HG03520 (cell line): ENCODE results near the gene PDZD2.
"Not testable (repeated sequence)": the region's sequence is repeated elsewhere in the genome, so short reads cannot be mapped to it uniquely, and the experiment has no call there.

Experiments used
- ATAC-seq: cut with Tn5 transposase; IDR thresholded peaks from one replicate; pipeline ENCODE4 v1.9.1; 2021; ENCODE audit warnings: mild to moderate bottlenecking, moderate library complexity; ENCODE audit not compliant: unreplicated experiment

PDZD2 gene

DNA sequence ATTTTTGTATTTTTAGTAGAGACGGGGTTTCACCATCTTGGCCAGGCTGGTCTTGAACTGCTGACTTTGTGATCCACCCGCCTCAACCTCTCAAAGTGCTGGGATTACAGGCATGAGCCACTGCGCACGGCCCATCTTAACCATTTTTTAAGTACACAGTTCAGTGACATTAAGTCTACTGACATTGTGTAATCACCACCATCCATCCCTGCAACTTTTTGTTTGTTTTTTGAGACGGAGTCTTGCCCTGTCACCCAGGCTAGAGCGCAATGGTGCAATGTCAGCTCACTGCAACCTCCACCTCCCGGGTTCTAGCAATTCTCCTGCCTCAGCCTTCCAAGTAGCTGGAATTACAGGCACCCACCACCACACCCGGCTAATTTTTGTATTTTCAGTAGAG lies 480.0 kb downstream of the PDZD2 start:
- not testable (repeated sequence) for ATAC-seq

DNA sequence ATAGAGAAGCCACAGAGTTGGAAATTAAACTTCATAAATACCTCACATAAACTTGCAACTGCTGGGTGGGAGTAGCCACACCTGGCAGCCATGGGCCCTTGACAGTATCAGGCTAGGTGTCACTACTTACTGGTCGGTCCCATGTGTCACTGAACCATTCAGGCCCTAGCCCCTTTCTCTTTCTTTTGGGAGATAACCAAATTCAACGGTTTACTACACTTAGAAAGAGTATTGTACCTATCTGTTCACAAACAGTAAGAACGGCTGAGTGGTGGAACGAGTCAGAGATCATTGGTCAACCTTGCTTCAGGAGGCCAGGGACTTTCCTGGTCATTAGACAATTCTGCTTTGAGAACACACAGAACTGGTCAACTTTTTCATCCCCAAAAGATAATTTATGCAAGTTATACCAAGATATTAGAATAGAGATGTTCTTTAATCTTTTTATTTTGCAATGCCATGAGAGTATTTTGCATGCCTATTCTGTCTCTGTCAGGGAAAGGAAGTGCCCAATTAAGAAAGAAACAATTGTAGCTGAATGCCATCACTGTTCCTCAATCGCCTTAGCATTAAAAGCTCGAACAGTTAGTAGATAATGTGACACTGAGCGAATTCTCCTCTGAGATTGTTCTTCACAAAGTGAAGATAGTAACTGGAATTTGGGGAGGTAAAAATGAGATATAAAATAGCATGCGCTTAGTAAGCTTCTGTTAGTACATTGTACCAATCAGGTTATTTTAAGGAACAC lies 484.3 kb downstream of the PDZD2 start:
- ATAC-seq = no peak

DNA sequence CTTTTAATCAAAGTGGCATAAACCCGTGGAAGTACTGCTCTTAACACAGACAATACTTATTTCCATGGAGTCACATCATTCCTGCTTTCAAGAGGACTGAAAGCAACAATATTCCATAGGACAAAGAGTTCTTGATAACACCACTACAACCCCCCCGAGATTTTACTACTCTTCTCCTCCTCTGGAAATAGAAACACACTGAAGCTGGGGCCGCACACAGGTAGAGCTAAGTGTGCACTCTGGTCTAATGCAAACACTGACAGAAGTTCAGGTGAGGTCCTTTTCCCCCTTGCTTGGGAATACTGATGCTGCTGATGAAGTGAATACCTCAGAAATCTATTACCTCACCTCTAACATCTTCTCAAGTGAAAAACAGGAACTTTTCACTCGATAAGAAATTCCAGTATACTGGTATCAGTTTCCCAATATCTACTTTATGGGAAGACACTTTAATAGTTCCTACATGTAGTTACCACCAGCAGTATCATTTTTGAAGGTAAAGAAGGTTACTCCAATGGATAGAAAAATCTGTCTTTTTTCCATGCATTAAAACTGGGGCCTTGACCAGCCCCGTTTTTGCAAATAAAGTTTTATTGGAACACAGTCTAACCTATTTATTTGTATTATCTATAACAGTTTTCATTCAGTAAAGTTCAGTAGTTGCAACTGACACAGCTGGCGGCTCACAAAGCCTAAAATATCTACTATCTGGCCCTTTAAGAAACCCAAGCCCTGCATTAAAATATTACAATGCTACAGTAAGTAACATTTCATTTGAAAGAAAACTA lies 485.2 kb downstream of the PDZD2 start:
- no peak for ATAC-seq

DNA sequence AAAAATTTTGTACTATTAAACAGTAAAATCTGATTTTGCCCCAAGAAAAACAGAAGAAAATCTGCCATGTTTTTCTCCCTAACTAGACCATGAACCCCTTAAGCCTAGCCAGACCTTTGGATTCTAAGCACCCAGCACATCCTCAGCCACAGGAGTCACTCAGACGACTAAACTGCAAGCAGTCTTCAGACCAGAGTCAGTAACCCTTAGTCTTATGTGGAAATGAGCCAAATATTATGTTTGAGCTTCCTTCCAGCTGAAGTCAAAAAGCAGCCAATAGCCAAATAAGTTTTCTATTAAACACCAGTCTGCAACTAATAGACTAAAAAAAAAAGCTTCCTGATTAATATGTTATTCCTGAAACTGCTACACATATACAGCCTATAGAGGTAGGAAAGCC lies 487.8 kb downstream of the PDZD2 start:
- no peak for ATAC-seq

DNA sequence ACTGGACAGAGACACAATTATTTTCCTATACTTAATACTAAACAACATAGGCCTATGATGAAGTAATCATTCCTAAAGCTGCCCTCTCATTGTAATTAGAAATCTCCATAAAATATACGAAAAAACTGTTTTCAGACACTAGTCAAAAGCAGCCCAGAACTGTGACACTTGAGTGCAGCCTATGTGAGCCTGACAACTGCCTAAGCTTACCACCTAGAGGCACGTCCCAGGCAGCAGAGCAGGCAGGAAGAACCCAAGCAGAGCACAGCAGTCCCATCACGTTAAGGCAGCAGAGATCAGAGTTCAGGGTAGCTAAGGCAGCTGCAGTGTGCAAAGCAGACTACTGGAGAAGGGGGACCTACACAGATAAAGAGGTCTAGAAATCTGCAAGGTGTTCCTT lies 488.8 kb downstream of the PDZD2 start:
- no peak for ATAC-seq

DNA sequence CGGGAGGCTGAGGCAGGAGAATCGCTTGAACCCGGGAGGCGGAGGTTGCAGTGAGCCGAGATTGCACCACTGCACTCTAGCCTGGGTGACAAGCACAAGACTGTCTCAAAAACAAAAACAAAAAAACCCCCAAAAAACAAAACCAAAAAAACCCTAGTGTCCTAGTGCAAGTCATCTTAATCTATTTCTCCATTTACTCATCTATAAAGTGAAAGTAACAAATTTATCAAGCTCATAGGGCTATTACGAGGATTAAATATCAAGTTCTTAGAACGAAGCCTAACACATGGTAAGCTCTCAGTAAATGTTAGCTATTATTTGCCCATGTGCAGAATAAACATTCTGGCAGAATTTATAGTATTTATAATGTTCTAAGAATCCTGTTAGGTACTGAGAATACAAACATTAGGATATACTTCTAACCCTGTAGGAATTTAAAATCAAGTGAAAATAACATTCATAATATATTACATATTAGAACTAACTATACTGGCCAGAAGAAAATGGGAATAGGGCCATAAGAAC lies 490.2 kb downstream of the PDZD2 start:
- no peak for ATAC-seq

DNA sequence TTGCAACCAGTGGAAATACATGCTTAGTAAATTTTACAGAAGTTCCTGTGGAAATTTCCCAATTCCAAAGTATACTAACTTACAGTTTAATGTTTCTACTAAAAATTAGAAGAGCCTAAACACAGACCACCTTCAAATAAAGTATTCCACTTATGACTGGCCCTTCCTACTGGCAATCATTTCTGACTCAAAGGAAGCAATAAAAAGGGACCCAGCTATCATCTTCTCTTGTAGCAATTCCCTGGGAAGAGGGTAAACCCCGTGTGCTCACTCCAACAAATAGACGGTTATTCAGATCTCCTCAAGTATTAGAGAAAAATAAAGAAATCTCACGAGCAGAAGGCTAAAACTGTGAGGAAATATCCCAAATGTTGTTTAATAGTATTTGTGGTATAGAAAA lies 491.9 kb downstream of the PDZD2 start:
- no peak for ATAC-seq

DNA sequence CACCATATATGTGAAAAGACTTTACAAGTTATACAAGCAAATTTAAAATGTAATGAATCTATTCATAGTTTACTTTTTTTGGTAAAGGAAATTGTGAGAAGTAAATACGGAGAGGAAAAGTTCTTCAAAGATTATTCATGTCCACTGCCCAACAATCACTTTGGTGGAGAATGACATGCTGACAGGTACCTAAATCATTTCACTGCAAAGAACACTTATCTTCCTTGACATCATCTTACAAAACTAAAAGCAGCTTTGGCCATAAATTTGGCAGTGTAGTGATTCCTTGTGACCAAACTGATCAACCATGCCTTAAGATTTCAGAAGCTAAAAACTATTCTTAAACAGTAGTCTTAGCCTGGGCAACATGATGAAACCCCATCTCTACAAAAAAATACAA lies 492.7 kb downstream of the PDZD2 start:
- no peak for ATAC-seq

DNA sequence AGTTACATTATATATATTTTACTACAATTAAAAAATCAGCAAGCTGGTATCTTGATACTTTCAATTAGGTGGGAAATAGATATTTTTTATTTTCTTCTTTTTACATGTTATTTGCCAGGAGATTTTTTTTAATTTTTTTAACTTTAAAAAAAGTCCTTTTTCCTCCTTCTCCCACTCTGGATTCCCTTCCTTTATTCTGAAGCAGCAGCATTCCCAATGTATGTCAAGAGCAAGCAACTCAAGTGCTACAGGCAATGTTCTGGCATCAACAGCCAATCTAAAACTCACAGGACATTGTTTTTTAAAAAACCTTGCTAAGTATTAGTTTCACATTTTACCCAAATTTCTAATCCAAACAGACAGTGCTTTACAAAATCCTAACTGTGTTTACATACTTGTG lies 493.8 kb downstream of the PDZD2 start:
- ATAC-seq = no peak

DNA sequence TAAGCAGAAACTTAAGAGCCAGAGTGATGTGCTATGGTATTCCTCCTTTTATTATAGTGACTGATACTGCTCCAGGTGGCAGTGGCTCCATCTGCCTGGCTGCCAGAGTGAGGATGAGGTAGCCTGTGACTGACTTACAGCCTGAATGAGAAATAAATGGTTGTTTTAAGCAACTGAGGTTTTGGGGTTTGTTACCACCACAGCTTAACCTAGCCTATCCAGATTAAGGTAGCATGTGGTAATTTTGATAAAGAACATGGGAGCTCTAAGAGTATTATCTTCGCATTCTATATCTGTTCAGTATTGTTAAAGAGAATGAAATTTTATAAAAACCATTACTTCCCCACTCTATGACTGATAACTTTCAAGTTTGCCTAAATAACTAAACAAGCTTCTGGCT lies 496.2 kb downstream of the PDZD2 start:
- ATAC-seq = no peak

DNA sequence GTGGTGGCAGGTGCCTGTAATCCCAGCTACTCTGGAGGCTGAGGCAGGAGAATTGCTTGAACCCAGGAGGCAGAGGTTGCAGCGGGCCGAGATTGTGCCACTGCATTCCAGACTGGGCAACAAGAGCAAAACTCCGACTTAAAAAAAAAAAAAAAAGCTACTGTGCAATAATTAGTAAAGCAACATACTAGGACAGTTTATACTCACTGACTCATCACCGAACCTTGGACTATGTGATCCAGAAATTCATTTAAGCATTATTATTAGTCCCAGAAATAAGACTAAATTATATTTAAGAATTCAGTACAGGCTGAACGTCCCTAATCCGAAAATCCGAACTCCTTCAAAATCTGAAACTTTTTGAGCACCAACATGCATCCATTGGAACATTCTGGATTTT lies 497.4 kb downstream of the PDZD2 start:
- no peak for ATAC-seq

DNA sequence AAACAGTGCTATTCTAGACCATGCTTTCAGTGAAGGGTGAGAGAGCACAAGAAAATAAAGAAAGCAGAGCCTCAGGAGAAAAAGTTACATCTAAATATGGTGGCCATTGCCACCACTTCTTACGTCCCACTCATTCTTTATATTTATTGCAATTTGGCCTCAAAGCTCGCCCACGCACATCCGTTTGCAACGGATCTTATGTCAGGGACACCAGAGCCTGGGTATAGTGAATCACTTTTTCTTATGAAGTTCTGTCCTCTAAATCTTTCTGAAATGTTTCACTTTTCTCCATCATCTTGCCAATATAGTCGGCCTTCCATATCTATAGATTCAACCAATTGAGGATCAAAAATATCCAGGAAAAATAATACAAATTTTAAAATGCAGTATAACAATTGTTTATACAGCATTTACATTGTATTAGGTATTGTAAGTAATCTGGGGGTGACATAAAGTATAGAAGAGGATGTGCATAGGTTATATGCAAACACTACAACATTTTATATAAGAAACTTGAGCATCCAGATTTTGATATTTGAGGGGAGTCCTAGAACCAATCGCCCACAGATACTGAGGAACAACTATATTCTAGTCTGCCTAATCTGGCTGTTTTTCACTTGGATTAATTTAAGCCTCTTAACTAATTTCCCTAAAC lies 500.0 kb downstream of the PDZD2 start:
- ATAC-seq = no peak

DNA sequence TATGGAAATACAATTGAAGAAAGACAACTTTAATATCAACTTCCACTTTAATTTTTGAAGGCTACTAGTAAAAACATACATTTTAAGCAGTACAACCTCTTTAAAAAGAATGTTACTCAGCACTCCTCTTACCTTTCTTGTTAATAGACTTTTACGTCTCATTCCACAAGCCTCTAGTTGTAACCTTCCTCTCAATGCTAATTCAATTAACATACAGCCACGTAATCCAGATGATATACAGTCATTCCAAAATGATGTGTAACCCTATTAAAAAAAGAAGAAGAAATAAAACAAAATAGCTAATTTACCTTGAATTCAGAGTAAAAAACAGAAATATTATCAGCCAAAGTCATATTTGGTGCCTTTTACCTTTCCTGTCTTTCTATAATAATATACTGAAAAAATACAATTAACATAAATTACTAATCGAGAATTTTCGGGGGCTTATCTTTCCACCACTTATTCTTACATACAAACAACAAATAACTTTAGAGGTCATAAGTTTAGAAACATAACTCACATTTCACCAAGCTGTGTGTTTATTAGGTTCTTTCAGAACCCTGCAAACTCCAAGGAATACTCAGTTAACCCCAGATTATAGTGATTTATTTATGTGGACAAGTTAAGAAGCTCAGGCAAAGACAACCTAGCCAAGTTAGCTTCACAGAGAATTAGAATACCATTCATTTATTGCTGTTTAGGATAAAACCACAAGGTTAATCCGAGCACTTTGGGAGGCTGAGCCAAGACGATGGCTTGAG lies 504.9 kb downstream of the PDZD2 start:
- no peak for ATAC-seq

DNA sequence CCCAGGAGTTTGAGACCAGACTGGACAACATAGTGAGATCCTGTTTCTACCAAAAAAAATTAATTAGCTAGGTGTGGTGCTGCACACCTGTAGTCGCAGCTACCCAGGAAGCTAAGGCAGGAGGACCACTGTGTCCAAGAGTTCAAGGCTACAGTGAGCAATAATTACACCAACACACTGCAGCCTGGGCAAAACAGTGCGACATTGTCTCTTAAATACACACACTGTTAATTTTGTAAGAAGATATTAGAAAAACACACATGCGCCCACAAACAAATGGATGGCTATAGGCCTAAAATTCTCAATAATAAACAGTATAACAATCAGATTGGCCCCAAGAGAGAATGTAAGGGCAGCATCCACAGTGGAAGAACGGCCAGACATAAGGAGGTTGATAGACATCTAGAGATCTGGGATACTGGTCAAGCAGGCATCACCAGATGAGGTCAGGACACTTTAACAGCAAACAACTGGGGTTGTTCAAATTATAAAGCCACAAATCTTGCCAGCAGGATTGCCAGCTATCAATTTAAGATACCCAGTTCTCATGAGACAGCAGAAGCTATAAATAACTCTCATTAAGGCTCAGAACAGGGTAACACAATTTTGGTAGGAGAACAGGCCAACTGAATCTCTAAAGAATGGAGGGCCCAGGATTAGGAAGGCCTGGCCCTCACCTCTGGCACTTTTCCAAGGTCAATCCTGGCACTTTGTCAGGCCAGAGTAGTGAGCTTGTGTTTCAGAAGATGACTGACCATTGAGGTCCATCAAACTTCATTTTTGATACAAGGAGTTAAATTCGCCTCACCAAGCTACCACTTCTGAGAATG lies 505.7 kb downstream of the PDZD2 start:
- ATAC-seq = no peak

DNA sequence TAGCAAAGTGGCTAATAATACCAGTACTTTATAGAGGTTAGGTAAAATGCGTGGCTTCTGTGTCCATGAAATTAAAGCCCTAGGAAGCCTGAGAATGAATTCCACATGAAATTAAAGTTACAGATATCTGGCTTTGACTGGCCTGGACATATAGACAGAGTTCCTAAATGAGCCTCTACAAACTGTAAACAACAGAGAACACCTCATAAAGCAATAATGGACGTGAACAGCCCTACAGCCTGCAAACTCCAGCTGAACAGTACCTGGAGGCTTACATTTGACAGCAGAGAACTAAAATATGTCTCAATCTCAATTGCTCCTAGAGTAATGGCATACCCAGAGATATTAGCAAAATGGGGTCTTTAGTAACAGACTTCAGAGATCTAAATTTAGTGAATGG lies 506.4 kb downstream of the PDZD2 start:
- ATAC-seq = no peak

DNA sequence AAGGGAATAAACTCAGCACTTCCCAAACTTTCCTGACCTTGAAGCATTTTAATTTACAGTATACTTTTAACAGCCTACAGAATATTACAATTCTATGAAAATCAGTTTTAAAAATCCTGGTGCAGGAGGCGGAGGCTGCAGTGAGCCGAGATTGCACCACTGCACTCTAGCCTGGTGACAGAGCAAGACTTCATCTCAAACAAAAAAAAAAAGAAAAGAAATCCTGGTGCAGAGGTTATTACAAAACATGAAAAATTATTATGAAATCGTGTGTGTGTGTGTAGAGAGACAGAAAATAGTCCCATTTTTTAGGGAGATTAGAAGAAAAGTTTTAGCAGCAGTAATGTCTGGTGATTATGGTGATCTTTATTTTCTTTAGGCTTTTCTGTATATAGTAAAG lies 508.3 kb downstream of the PDZD2 start:
- ATAC-seq = no peak

DNA sequence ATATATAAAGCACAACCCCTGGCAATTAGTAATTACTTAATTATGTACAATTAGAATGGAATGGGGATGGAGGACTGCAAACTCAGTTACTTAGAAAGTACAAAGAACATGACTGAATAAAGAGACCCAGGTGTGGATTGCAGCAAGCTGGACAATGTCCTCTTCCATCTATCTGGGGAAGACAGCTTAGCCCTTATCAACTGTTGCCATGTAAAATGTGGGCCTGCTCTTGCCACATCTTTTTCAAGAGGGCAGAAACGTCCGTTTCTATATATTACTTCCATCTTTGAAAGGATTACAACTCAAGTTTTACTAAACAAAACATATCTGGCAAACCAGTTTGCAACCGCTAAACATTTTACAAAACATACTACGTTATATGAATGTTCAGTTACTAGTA lies 509.0 kb downstream of the PDZD2 start:
- no peak for ATAC-seq

DNA sequence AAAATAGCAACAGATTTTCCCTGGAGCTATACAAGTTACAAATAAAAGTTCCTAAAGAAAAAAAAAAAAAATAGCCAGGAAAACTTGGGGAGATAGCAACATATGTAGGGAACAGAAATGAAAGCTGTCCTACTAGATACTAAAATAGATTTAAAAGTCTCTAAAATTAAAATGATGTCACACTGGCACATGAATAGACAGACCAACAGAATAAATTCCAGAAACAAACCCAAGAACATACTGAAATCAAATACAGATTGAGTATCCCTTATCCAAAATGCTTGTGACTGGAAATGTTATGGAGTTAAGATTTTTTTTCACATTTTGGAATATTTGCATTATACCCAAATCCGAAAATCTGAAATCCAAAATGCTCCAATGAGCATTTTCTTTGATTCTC lies 511.4 kb downstream of the PDZD2 start:
- ATAC-seq = no peak

DNA sequence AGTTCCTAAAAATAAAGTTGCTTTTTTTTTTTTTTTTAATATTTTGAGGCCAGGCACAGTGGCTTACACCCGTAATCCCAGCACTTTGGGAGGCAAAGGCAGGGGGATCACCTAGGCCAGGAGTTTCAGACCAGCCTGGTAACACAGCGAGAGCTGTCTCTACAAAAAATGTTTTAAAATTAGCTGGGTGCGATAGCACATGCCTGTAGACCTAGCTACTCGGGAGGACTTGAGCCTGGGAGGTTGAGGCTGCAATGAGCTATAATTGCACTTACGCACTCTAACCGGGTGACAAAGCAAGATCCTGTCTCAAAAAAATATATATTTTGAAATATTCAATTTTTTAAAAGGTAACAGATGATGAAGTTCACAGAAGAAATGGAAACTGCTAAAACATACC lies 512.3 kb downstream of the PDZD2 start:
- ATAC-seq = no peak

DNA sequence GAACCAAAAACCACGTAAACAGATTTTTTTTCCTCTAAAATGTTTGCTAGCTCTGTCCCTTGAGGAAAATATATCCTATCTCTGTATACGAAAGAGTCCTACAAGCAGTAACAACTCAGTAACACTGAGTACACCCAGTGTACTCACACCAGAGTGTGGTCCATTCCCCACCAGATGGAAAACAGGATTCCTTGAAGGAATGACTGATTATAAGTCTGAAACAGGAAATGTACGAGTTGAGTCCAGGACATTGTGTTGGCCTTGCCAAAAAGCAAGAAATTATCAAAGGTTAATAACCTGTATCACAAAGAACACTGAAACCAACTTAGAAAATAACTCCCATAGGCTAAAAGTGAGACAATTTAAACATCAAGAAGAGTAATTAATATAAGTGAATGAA lies 514.8 kb downstream of the PDZD2 start:
- ATAC-seq = no peak
